GM12891 (cell line): ENCODE measurements around the gene SPATA20.

Experiments used
- DNase-seq: peaks from one replicate; pipeline ENCODE4 v3.0.0; 2011; ENCODE audit warnings: low spot score; ENCODE audit not compliant: insufficient read length
- FAIRE-seq: peaks from 2 replicates; lab custom pipeline; 2011; peaks lifted over from hg19 to GRCh38; lab: Jason Lieb, UNC
- PAX5 ChIP-seq: IDR thresholded peaks from 2 replicates; pipeline ENCODE4 v1.6.1; 2011; ENCODE audit warnings: low read length, moderate library complexity, mild to moderate bottlenecking; ENCODE audit not compliant: insufficient read depth, severe bottlenecking
- POLR2A ChIP-seq: IDR thresholded peaks from 2 replicates; pipeline ENCODE4 v1.6.1; 2011; ENCODE audit warnings: low read depth, low read length, control low read depth
- POLR2AphosphoS5 ChIP-seq: IDR thresholded peaks from 2 replicates; pipeline ENCODE4 v1.6.1; 2011; ENCODE audit warnings: low read depth, low read length, control low read depth
- POU2F2 ChIP-seq: IDR thresholded peaks from 2 replicates; pipeline ENCODE4 v1.6.1; 2011; ENCODE audit warnings: low read depth, mild to moderate bottlenecking, control low read depth, low read length, moderate library complexity
- SPI1 ChIP-seq: IDR thresholded peaks from 2 replicates; pipeline ENCODE4 v1.6.1; 2011; ENCODE audit warnings: low read depth, low read length, control low read depth
- TAF1 ChIP-seq: IDR thresholded peaks from 2 replicates; pipeline ENCODE4 v1.6.1; 2011; ENCODE audit warnings: low read depth, low read length, control low read depth

SPATA20 gene

GRCh38 chr17:50557630-50558029 is 10.7 kb downstream of the SPATA20 start:
- DNase-seq (no peak), FAIRE-seq (no peak)
- TF ChIP-seq SPI1 (no peak), POLR2AphosphoS5 (no peak), TAF1 (no peak), PAX5 (no peak)

GRCh38 chr17:50558091-50558490 is 11.1 kb downstream of the SPATA20 start:
- no peak for FAIRE-seq
- TF ChIP-seq PAX5 (no peak), SPI1 (no peak), POLR2A (no peak)

GRCh38 chr17:50558581-50558940 is 11.6 kb downstream of the SPATA20 start:
- no peak for DNase-seq
- no peak for FAIRE-seq
- TF ChIP-seq POLR2AphosphoS5 (no peak), POU2F2 (no peak), SPI1 (no peak), POLR2A (no peak), PAX5 (no peak)

More at GRCh38 chr17:50558091-50558490, 11.1 kb downstream of the SPATA20 start:
- no peak for DNase-seq

GRCh38 chr17:50558941-50559614 is 12.1 kb downstream of the SPATA20 start:
- FAIRE-seq (peak; percentile 62), DNase-seq (no peak)
- 0 out of 2 replicates have a peak, but pooled peaks have one; percentile 3 for TF ChIP-seq SPI1
- TF ChIP-seq POLR2AphosphoS5 = no peak

- TF ChIP-seq POLR2AphosphoS5 (no peak), PAX5 (no peak), POLR2A (no peak), SPI1 (no peak), TAF1 (no peak), POU2F2 (no peak)
- FAIRE-seq (peak; percentile 52), DNase-seq (no peak)
Observed at GRCh38 chr17:50559674-50560184, 12.8 kb downstream of the SPATA20 start.

GRCh38 chr17:50560185-50560824 is 13.3 kb downstream of the SPATA20 start, which contains the start of gene CACNA1G:
Gene CACNA1G, plus strand, starts transcription at chr17:50560715. Its CDS starts 745 bp downstream, at chr17:50561460.
- FAIRE-seq = peak; percentile 94
- peak; percentile 98 for DNase-seq
- no peak for TF ChIP-seq POLR2AphosphoS5
- no peak for TF ChIP-seq SPI1
- no peak for TF ChIP-seq TAF1
- TF ChIP-seq PAX5 = no peak
- TF ChIP-seq POLR2A = no peak
- no peak for TF ChIP-seq POU2F2

- no peak for FAIRE-seq
- TF ChIP-seq TAF1 = no peak
- no peak for TF ChIP-seq POLR2AphosphoS5
- TF ChIP-seq POLR2A = no peak
- no peak for TF ChIP-seq SPI1
- no peak for TF ChIP-seq POU2F2
- no peak for TF ChIP-seq PAX5
- no peak for DNase-seq
Observed at GRCh38 chr17:50560931-50561745, 14.2 kb downstream of the SPATA20 start.

- FAIRE-seq = no peak
- no peak for TF ChIP-seq POLR2A
- no peak for TF ChIP-seq TAF1
- no peak for TF ChIP-seq POU2F2
- no peak for TF ChIP-seq SPI1
- no peak for TF ChIP-seq PAX5
- DNase-seq = no peak
Observed at GRCh38 chr17:50561746-50562141, 14.8 kb downstream of the SPATA20 start.

GRCh38 chr17:50562242-50563091 is 15.5 kb downstream of the SPATA20 start:
- DNase-seq = no peak
- no peak for FAIRE-seq
- no peak for TF ChIP-seq SPI1
- TF ChIP-seq PAX5 = no peak
- TF ChIP-seq POU2F2 = no peak
- no peak for TF ChIP-seq TAF1
- TF ChIP-seq POLR2A = no peak
- TF ChIP-seq POLR2AphosphoS5 = no peak
